H1 (cell line): ENCODE results near the gene NPAS4.
A peak's percentile ranks its signal among the peaks of the same experiment; 100 is the strongest.

Source experiments
- CTCF ChIP-seq, 3 experiments: IDR thresholded peaks; 1 replicate in 2 of 3; 2 replicates in 1 of 3; pipeline versions ENCODE4 v1.5.1 to v1.6.1; 2011; ENCODE audit warnings: low read length in 3 of 3, mild to moderate bottlenecking in 3 of 3, inconsistent platforms in 2 of 3, low read depth in 1 of 3, moderate library complexity in 1 of 3; ENCODE audit not compliant: insufficient read depth in 1 of 3; ENCODE audit errors: control extremely low read depth in 1 of 3
- EZH2 ChIP-seq: fragments of 200-600 bp; sonication (generic); IDR thresholded peaks from 2 replicates; pipeline ENCODE4 v1.7.1; 2012; ENCODE audit warnings: low read depth, mild to moderate bottlenecking, moderate library complexity, low read length, inconsistent platforms; ENCODE audit not compliant: severe bottlenecking
- USF2 ChIP-seq: IDR thresholded peaks from 2 replicates; pipeline ENCODE4 v1.6.1; 2011; ENCODE audit warnings: low read length, improper control_type of control experiment

GRCh38 chr11:66467034-66467659, 46.3 kb downstream of the NPAS4 start:
- TF ChIP-seq CTCF (IDR thresholded peaks at IDR 0.05; ENCODE audit: control extremely low read depth in 1 of 3, insufficient read depth in 1 of 3, low read depth in 1 of 3, low read length in 3 of 3) = peak in 2 of 3 experiments; percentile 12 to 15; a peak in 2 of 4 replicates
- TF ChIP-seq EZH2 = no peak
- TF ChIP-seq USF2 = no peak
